ENCODE results near the gene MTERF1. TPM values are rescaled to one million over a fixed set of nuclear protein-coding genes. Genes with fewer than 3 reads are reported as not detected.

The MTERF1 gene
- total RNA-seq, 1 experiment from 2014 or later: 10.0 TPM

- ChIA-PET POLR2A (ENCODE audit: unreplicated experiment) (no interaction called here), CTCF (no interaction called here)
- no peak for DNase-seq
- BruUV-seq (replicated peaks): no TSS peak
- no peak for TF ChIP-seq EZH2 (IDR thresholded peaks at IDR 0.05; ENCODE audit: low read length, unreplicated experiment)
- no peak for TF ChIP-seq EZH2phosphoT487 (IDR thresholded peaks at IDR 0.05; ENCODE audit: borderline replicate concordance, low read length)
- no peak for TF ChIP-seq CTCF (conservative IDR thresholded peaks at IDR 0.05; ENCODE audit: low read depth, low read length)
- H3K36me3 ChIP-seq (ENCODE audit: low read depth, low read length): no peaks in the 10 kb centered on the region
- no peak for ATAC-seq
- H3K4me2 ChIP-seq (ENCODE audit: low read length): no peak overlapping the region
- peaks cover 7% of the 10 kb centered on the region for H3K4me1 ChIP-seq (ENCODE audit: insufficient read depth, low read length)
- H3K4me3 ChIP-seq (ENCODE audit: low read length): no peak overlapping the region
- H2AFZ ChIP-seq (ENCODE audit: low read length): no peak overlapping the region
- no peaks in the 10 kb centered on the region for H3K27me3 ChIP-seq (ENCODE audit: low read length)
- H3K9me2 ChIP-seq (replicated peaks; ENCODE audit: low read length): no peaks in the 10 kb centered on the region
- no peaks in the 10 kb centered on the region for H3K79me2 ChIP-seq (ENCODE audit: low read length)
- no peak overlapping the region for H3K9ac ChIP-seq (ENCODE audit: low read length)
- H3F3A ChIP-seq (ENCODE audit: low read length, unreplicated experiment): no peaks in the 10 kb centered on the region
- no peak overlapping the region for H3K27ac ChIP-seq (ENCODE audit: low read length)
- H3K9me3 ChIP-seq (ENCODE audit: low read length): no peaks in the 10 kb centered on the region
- intact Hi-C loops (cut with micrococcal nuclease): no loop called here
- H4K20me1 ChIP-seq (ENCODE audit: low read length): no peaks in the 10 kb centered on the region
Observed at GRCh38 chr7:91927912-91928311, 47.4 kb upstream of the MTERF1 start.

DNA sequence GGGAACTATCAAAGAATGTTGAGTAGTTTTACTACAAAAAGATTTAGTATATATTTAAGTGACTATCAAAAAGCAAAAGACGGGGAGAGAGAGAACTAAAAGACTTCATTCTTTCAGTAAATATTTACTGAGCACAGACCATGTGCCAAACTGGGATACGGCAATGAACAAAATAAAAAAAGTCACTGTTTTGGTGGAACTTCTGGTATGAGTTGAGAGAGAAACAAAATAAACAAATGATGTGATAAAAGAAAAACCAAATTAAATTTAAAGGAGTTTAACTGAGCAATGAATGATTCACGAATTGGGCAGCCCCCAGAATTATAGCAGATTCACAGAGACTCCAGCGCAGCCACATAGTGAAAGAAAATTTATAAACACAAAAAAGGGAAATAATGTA is 42.4 kb upstream of the MTERF1 start:
- DNase-seq (no peak), ATAC-seq (peak; percentile 58)
- Histone ChIP-seq H3F3A (ENCODE audit: low read length, unreplicated experiment) (no peaks in the 10 kb centered on the region), H3K27ac (ENCODE audit: low read length) (no peak overlapping the region), H3K4me1 (ENCODE audit: insufficient read depth, low read length) (no peaks in the 10 kb centered on the region), H3K9ac (ENCODE audit: low read length) (no peak overlapping the region), H3K79me2 (ENCODE audit: low read length) (no peaks in the 10 kb centered on the region), H2AFZ (ENCODE audit: low read length) (0 out of 2 replicates have a peak overlapping the region, but pooled peaks have one; percentile 7), H3K4me3 (ENCODE audit: low read length) (no peak overlapping the region), H3K9me3 (ENCODE audit: low read length) (no peaks in the 10 kb centered on the region), H3K9me2 (replicated peaks; ENCODE audit: low read length) (no peaks in the 10 kb centered on the region), H3K27me3 (ENCODE audit: low read length) (no peaks in the 10 kb centered on the region), H3K36me3 (ENCODE audit: low read depth, low read length) (no peaks in the 10 kb centered on the region), H3K4me2 (ENCODE audit: low read length) (no peak overlapping the region), H4K20me1 (ENCODE audit: low read length) (no peaks in the 10 kb centered on the region)
- ChIA-PET CTCF (no interaction called here), POLR2A (ENCODE audit: unreplicated experiment) (no interaction called here)
- intact Hi-C loops (cut with micrococcal nuclease): loop anchor here (1.0 kb wide), 1 partner anchor 27 kb away; no protein-coding TSS in a partner anchor
- TF ChIP-seq EZH2 (IDR thresholded peaks at IDR 0.05; ENCODE audit: low read length, unreplicated experiment) (no peak), EZH2phosphoT487 (IDR thresholded peaks at IDR 0.05; ENCODE audit: borderline replicate concordance, low read length) (no peak), CTCF (conservative IDR thresholded peaks at IDR 0.05; ENCODE audit: low read depth, low read length) (no peak)
- no TSS peak for BruUV-seq (replicated peaks)

DNA sequence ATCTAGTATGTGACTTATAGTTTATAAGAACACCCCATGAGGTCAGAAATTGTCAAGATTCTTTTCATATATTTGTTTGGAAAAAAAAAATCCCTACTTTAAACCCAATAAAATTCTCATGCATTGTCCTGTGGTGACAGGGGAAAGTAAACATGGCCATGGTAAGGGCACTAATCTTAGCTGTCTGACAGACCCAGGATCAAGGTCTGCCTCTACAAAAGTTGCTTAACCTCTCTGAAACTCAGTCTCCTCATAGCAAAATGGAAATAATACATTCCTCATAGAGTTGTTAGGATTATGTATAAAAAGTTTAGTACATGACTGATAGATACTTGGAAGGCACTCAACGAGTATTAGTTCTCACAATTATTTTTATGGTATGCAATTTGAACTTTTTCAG is 37.9 kb upstream of the MTERF1 start:
- ChIA-PET CTCF (no interaction called here), POLR2A (ENCODE audit: unreplicated experiment) (no interaction called here)
- no peaks in the 10 kb centered on the region for H3K79me2 ChIP-seq (ENCODE audit: low read length)
- no peak for ATAC-seq
- no peaks in the 10 kb centered on the region for H3K36me3 ChIP-seq (ENCODE audit: low read depth, low read length)
- DNase-seq: no peak
- no peaks in the 10 kb centered on the region for H4K20me1 ChIP-seq (ENCODE audit: low read length)
- TF ChIP-seq EZH2 (IDR thresholded peaks at IDR 0.05; ENCODE audit: low read length, unreplicated experiment) (no peak), EZH2phosphoT487 (IDR thresholded peaks at IDR 0.05; ENCODE audit: borderline replicate concordance, low read length) (no peak), CTCF (conservative IDR thresholded peaks at IDR 0.05; ENCODE audit: low read depth, low read length) (no peak)
- H3K9me3 ChIP-seq (ENCODE audit: low read length): no peaks in the 10 kb centered on the region
- H3K9me2 ChIP-seq (replicated peaks; ENCODE audit: low read length): no peaks in the 10 kb centered on the region
- H3K27me3 ChIP-seq (ENCODE audit: low read length): no peaks in the 10 kb centered on the region
- H3F3A ChIP-seq (ENCODE audit: low read length, unreplicated experiment): no peaks in the 10 kb centered on the region
- H3K4me2 ChIP-seq (ENCODE audit: low read length): no peak overlapping the region
- no peak overlapping the region for H2AFZ ChIP-seq (ENCODE audit: low read length)
- intact Hi-C loops (cut with micrococcal nuclease): no loop called here
- H3K27ac ChIP-seq (ENCODE audit: low read length): no peak overlapping the region
- no peak overlapping the region for H3K4me3 ChIP-seq (ENCODE audit: low read length)
- no peak overlapping the region for H3K9ac ChIP-seq (ENCODE audit: low read length)
- peaks cover 7% of the 10 kb centered on the region for H3K4me1 ChIP-seq (ENCODE audit: insufficient read depth, low read length)
- no TSS peak for BruUV-seq (replicated peaks)

Measured in PC-3 (cell line).